PC-3 (cell line): ENCODE measurements around the gene TMEM131L. TPM values are rescaled to one million over a fixed set of nuclear protein-coding genes. Genes with fewer than 3 reads are reported as not detected.
A peak's percentile ranks its signal among the peaks of the same experiment; 100 is the strongest.
"Not testable (repeated sequence)": the region's sequence is repeated elsewhere in the genome, so short reads cannot be mapped to it uniquely, and the experiment has no call there.

ENCODE experiments used
- ATAC-seq: fragments of 200-7000 bp; cut with Tn5 transposase; 2 replicates; pipeline ENCODE4 v1.9.1; 2020; ENCODE audit warnings: mild to moderate bottlenecking, moderate library complexity
- BruUV-seq: library from RNA; stranded (reverse); fragments of 400-500 nt; replicated peaks from 2 replicates; lab custom pipeline; 2021; lab: Mats Ljungman, UMichigan
- CTCF ChIA-PET: fragments of 300-600 bp; sonication (Branson Sonifier 250); formaldehyde crosslinking; loops from one replicate; lab custom pipeline; 2022; ENCODE audit warnings: antibody characterized with exemption; lab: Charles Lee
- POLR2A ChIA-PET: fragments of 300-600 bp; sonication (Branson Sonifier 250); formaldehyde crosslinking; loops from one replicate; lab custom pipeline; 2022; ENCODE audit warnings: antibody characterized with exemption; ENCODE audit not compliant: unreplicated experiment; lab: Charles Lee
- DNase-seq: peaks from one replicate; pipeline ENCODE4 v3.0.0-alpha.2; 2015
- H2AFZ ChIP-seq: fragments of 300-600 bp; sonication (generic); 2 replicates; pipeline ENCODE4 v1.6.0; 2016; ENCODE audit warnings: antibody characterized with exemption, low read length
- H3F3A ChIP-seq: fragments of 300-600 bp; sonication (generic); one replicate; pipeline ENCODE4 v1.6.0; 2017; ENCODE audit warnings: antibody characterized with exemption, low read length, control low read depth, mild to moderate bottlenecking; ENCODE audit not compliant: unreplicated experiment
- H3K27ac ChIP-seq: fragments of 300-600 bp; sonication (generic); 2 replicates; pipeline ENCODE4 v1.5.1; 2016; ENCODE audit warnings: mild to moderate bottlenecking, low read length
- H3K27me3 ChIP-seq: fragments of 300-600 bp; sonication (generic); 2 replicates; pipeline ENCODE4 v1.6.1; 2016; ENCODE audit warnings: low read length, mixed read lengths
- H3K36me3 ChIP-seq: fragments of 300-600 bp; sonication (generic); 2 replicates; pipeline ENCODE4 v1.6.1; 2016; ENCODE audit warnings: low read depth, mixed run types, low read length, mixed read lengths
- H3K4me1 ChIP-seq: fragments of 300-600 bp; sonication (generic); 2 replicates; pipeline ENCODE4 v1.5.1; 2016; ENCODE audit warnings: low read length; ENCODE audit not compliant: insufficient read depth
- H3K4me2 ChIP-seq: fragments of 300-600 bp; sonication (generic); 2 replicates; pipeline ENCODE4 v1.6.0; 2016; ENCODE audit warnings: low read length
- H3K4me3 ChIP-seq: fragments of 300-600 bp; sonication (generic); 2 replicates; pipeline ENCODE4 v1.5.1; 2016; ENCODE audit warnings: mild to moderate bottlenecking, low read length, mixed read lengths
- H3K79me2 ChIP-seq: fragments of 300-600 bp; sonication (generic); 2 replicates; pipeline ENCODE4 v1.6.1; 2017; ENCODE audit warnings: low read length, mixed read lengths
- H3K9ac ChIP-seq: fragments of 300-600 bp; sonication (generic); 2 replicates; pipeline ENCODE4 v1.6.0; 2016; ENCODE audit warnings: mild to moderate bottlenecking, low read length
- H3K9me2 ChIP-seq: fragments of 300-600 bp; sonication (generic); replicated peaks from 2 replicates; pipeline ENCODE4 v1.6.1; 2016; ENCODE audit warnings: mixed run types, low read length, mixed read lengths
- H3K9me3 ChIP-seq: fragments of 300-600 bp; sonication (generic); 2 replicates; pipeline ENCODE4 v1.6.1; 2016; ENCODE audit warnings: low read length, mixed read lengths
- H4K20me1 ChIP-seq: fragments of 300-600 bp; sonication (generic); 2 replicates; pipeline ENCODE4 v1.6.1; 2016; ENCODE audit warnings: low read length, mixed read lengths
- CTCF ChIP-seq: fragments of 300-600 bp; sonication (generic); conservative IDR thresholded peaks from 2 replicates; pipeline ENCODE4 v1.5.1; 2017; ENCODE audit warnings: antibody characterized with exemption, low read depth, mild to moderate bottlenecking, low read length
- EZH2 ChIP-seq: fragments of 300-600 bp; sonication (generic); IDR thresholded peaks from one replicate; pipeline ENCODE4 v1.6.1; 2017; ENCODE audit warnings: antibody characterized with exemption, mild to moderate bottlenecking, low read length; ENCODE audit not compliant: unreplicated experiment
- EZH2phosphoT487 ChIP-seq: fragments of 300-600 bp; sonication (generic); IDR thresholded peaks from 2 replicates; pipeline ENCODE4 v1.6.1; 2018; ENCODE audit warnings: mild to moderate bottlenecking, antibody characterized with exemption, low read length, borderline replicate concordance
- intact Hi-C: fragments of 100-400 bp; cut with micrococcal nuclease; formaldehyde crosslinking; loops from 2 replicates; pipeline ENCODE4 v1.9.0; 2023
- total RNA-seq: library from RNA; depleted of rRNA; stranded (reverse); fragments of >200 nt; gene quantifications from 2 replicates; pipeline ENCODE4 v1.2.3, GENCODE V29; 2014

Gene TMEM131L
- total RNA-seq, 1 experiment from 2014 or later, result 7.7 TPM

GRCh38 chr4:153507310-153508073 lies 41.3 kb downstream of the TMEM131L start:
- CTCF ChIA-PET, result no interaction called here
- ATAC-seq, result no peak
- peak; percentile 42 for DNase-seq
- H3K4me3 ChIP-seq, result no peak overlapping the region
- no peaks in the 10 kb centered on the region for H3K9me2 ChIP-seq
- no TSS peak for BruUV-seq
- H3K9ac ChIP-seq, result no peak overlapping the region
- H4K20me1 ChIP-seq, result no peaks in the 10 kb centered on the region
- H2AFZ ChIP-seq, result no peak overlapping the region
- H3K36me3 ChIP-seq, result no peaks in the 10 kb centered on the region
- TF ChIP-seq EZH2phosphoT487 (no peak), EZH2 (no peak), CTCF (no peak)
- H3F3A ChIP-seq, result no peaks in the 10 kb centered on the region
- peaks cover 46% of the 10 kb centered on the region for H3K4me1 ChIP-seq
- H3K9me3 ChIP-seq, result no peaks in the 10 kb centered on the region
- H3K27ac ChIP-seq, result peak overlapping the region; percentile 32; the same call in 1 of the 2 replicates
- H3K79me2 ChIP-seq, result 0 out of 2 replicates have a peak, but pooled peaks cover 8% of the 10 kb centered on the region
- H3K4me2 ChIP-seq, result no peak overlapping the region
- POLR2A ChIA-PET, result no interaction called here
- no peaks in the 10 kb centered on the region for H3K27me3 ChIP-seq
- intact Hi-C loops, result no loop called here

GRCh38 chr4:153509212-153509611 lies 43.1 kb downstream of the TMEM131L start:
- Histone ChIP-seq H3K4me2 (peak overlapping the region; percentile 67), H3K4me1 (peaks cover 61% of the 10 kb centered on the region)
- DNase-seq, H3K4me3 ChIP-seq, H4K20me1 ChIP-seq, intact Hi-C loops, H3K9ac ChIP-seq, H3K27ac ChIP-seq, CTCF ChIA-PET, H3K79me2 ChIP-seq, H3K9me2 ChIP-seq, H3K9me3 ChIP-seq, H3K36me3 ChIP-seq, BruUV-seq, ATAC-seq, H2AFZ ChIP-seq, H3K27me3 ChIP-seq, H3F3A ChIP-seq: not testable (repeated sequence)
- POLR2A ChIA-PET, result interaction anchor here (0.6 kb wide), 1 partner anchor 15 kb away, joined by 4 read pairs; no protein-coding TSS in a partner anchor

- Histone ChIP-seq H3K79me2 (0 out of 2 replicates have a peak, but pooled peaks cover 8% of the 10 kb centered on the region), H3K36me3 (no peaks in the 10 kb centered on the region), H3F3A (no peaks in the 10 kb centered on the region), H4K20me1 (no peaks in the 10 kb centered on the region), H3K9ac (no peak overlapping the region), H2AFZ (no peak overlapping the region), H3K4me2 (peak overlapping the region; percentile 67), H3K9me2 (no peaks in the 10 kb centered on the region), H3K9me3 (no peaks in the 10 kb centered on the region), H3K27me3 (no peaks in the 10 kb centered on the region), H3K27ac (no peak overlapping the region), H3K4me3 (no peak overlapping the region), H3K4me1 (peaks cover 64% of the 10 kb centered on the region)
- ATAC-seq, result peak; percentile 54
- TF ChIP-seq CTCF (no peak), EZH2phosphoT487 (no peak), EZH2 (no peak)
- no TSS peak for BruUV-seq
- CTCF ChIA-PET, result no interaction called here
- DNase-seq, result peak; percentile 22
- POLR2A ChIA-PET, result interaction anchor here (0.6 kb wide), 1 partner anchor 15 kb away, joined by 4 read pairs; no protein-coding TSS in a partner anchor
- intact Hi-C loops, result no loop called here
Measured at GRCh38 chr4:153509724-153510123, 43.6 kb downstream of the TMEM131L start.
